ENCODE results near the gene IL5RA.

IL5RA gene

GRCh38 chr3:3110299-3110630 is at the start of gene IL5RA:
Gene IL5RA (minus strand): TSS chr3:3110374. CDS start chr3:3104984, 5,390 bp downstream.
- no peak for DNase-seq (ENCODE audit: low read depth)

DNA sequence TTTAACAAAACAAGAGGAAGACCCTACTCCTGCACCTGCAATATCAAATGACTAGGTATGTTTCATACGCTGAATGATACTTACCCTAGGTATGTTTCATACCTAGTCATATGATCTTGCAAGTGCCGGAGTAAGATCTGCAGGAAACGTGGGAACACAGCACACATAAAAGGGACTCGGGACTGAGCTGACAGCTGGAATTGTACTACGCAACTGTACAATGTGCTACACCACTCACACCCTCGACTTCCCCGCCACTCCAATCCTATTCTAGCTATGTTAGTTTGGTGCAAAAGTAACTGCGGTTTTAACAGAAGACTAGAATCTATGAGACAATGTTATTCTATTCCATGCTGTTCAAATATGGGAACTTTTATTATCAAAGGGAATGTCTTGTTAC is 47.3 kb upstream of the IL5RA start:
- no peak for DNase-seq (ENCODE audit: low read depth)

GRCh38 chr3:3154879-3155610 is 44.9 kb upstream of the IL5RA start:
- DNase-seq (ENCODE audit: low read depth): no peak

DNA sequence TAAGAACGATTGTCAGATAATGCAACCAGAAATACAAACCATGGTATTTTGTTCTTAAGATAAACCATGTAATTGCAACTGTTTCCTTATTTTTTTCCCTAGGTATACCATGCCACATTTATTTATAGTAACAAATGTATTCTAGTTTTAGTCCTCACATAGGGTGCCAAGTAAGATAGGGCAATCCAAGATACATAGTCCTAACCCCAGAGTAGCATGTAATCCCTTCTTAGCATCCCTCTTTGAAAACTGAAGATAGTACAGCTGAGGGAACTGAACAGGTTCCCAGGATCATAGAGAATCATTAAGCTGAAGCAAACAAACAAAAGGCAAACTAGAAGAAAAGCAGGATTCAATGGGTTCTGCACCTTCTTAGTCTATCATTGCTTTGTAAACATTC is 41.3 kb upstream of the IL5RA start:
- no peak for DNase-seq (ENCODE audit: low read depth)

DNA sequence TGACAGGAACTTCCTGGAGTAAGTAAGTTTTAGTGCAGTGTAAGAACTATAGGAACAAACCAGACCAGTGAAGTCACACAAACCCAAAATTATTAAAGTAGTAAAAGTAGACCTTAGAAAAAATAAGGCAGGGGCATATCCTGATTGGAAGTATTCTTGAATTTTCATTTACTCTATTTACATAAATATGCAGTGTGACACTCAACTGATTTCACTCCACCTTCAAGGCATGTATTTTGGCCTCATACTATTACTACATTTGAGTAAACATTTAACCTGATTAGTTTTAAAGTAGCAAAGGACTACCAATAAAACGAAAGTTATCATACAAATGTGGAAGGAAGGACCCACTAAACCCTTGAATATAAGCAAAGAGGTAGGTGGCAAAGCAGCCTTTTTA is 39.4 kb upstream of the IL5RA start:
- DNase-seq (ENCODE audit: low read depth): no peak

- no peak for DNase-seq (ENCODE audit: low read depth)
Observed at GRCh38 chr3:3145831-3146230, 35.7 kb upstream of the IL5RA start.

- DNase-seq (ENCODE audit: low read depth): no peak
Observed at GRCh38 chr3:3141939-3142338, 31.8 kb upstream of the IL5RA start.

DNA sequence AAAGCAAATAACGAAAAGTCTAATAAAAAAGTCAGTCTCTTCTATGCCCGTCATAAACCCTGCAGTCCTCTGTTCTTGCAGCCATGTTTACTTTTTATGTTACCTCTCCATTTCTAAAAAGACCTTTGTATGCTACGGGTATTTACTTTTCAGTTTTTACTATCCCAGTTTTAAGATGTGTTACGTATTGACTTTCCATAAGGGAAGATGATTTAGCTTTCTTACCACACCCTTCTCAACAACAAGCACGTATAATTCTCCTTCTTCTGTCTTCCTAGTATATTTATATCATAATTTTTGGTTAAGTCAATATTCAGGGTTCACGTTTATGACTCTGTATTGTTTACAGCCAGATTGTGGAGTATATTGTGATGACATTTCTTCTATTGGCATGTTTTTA is 27.4 kb upstream of the IL5RA start:
- DNase-seq (ENCODE audit: low read depth): no peak

DNA sequence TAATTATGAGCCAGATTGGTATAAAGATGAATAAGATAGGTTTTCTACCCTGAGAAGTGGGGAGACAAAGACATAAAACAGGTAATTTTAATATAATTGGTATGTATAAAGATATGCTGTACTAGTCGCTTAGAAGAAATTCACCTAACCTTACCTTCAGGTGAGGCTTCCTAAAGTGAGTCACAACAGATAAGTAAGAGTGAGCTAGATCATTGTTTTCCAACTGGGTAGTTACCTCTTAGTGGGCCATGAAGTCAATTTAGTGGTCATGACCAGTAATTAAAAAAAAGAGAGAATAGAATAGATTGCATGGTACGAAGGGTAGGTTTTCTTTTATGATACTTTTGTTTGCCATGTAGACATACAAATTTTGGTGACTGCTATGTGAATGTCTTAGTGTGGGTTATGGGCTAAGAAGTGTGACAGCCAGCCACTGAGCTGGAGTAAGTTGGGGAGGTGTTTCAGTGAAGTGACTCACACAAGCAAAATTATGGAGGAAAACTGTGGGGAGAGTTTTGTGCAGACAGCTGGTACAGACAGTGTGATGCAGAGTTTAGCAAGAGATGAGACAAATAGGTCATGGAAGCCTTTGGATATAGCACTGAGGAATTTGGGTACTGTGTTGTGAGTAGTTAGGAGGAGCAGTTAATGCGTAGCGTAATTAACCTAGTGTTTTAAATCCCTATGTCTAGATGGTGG is 24.7 kb upstream of the IL5RA start:
- DNase-seq (ENCODE audit: low read depth): peak; percentile 60

- no peak for DNase-seq (ENCODE audit: low read depth)
Observed at GRCh38 chr3:3133500-3133899, 23.3 kb upstream of the IL5RA start.

DNA sequence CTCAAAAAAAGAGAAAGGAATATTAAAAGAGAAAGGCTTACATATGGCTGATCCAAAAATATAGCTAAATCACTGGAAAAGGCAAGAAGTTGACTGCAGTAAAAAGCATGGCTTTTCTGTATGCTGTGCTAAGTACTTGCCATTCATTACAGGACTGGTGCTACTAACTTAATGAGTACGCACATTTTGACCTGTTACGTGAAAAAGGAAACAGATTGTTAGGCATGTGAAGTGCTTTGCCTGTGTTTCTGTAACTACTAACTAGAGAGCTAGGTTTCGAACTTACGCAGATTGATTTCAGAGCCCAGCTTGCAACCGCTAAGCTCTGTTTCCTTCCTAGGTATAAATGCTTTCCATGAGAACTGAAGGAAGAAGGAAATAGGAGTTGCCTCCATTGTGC is 19.4 kb upstream of the IL5RA start:
- no peak for DNase-seq (ENCODE audit: low read depth)

GRCh38 chr3:3127432-3128010 is 17.3 kb upstream of the IL5RA start:
- DNase-seq (ENCODE audit: low read depth): no peak

GRCh38 chr3:3126477-3127431 is 16.6 kb upstream of the IL5RA start, which contains the start of gene TRNT1:
Gene TRNT1 (plus strand): TSS chr3:3126940. CDS start chr3:3129041, 2,101 bp downstream.
- DNase-seq (ENCODE audit: low read depth): peak; percentile 89

GRCh38 chr3:3125977-3126376 is 15.8 kb upstream of the IL5RA start:
- no peak for DNase-seq (ENCODE audit: low read depth)

- DNase-seq (ENCODE audit: low read depth): no peak
Observed at GRCh38 chr3:3119393-3119851, 9.2 kb upstream of the IL5RA start.

- no peak for DNase-seq (ENCODE audit: low read depth)
Observed at GRCh38 chr3:3117651-3118050, 7.5 kb upstream of the IL5RA start.

DNA sequence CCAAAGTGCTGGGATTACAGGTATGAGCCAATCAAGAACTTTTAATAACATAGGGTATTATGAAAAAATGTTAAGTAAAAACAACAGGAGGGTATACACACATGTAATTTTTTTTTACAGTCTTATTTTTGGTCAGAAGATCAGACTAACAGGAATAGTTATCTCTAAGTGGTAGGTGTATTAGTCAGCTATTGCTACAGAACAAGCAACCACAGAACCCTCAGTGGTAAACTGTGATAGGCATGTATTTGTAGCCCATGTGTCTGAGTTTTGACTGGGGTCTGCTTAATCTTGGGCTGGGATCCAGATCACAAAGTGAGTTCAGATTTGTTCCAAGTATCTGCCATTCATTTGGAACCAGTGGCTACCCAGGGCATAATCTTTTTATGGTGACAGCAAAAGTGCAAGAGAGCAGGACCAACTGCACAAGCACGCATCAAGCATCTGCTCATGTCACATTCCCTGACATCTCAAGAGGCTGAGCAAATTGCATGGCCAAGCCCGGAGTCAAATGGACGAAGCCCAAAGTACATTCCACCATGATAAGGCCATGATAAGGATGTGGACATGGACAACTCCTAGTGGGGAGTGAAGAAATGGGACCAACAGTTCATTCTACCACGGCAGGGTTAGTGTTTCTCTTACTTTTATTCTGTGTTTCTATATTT is 3.0 kb upstream of the IL5RA start:
- no peak for DNase-seq (ENCODE audit: low read depth)

GRCh38 chr3:3110749-3111361 is 681 bp upstream of the IL5RA start:
- no peak for DNase-seq (ENCODE audit: low read depth)

- DNase-seq (ENCODE audit: low read depth): no peak
Observed at GRCh38 chr3:3109407-3110298, 521 bp downstream of the IL5RA start.

DNA sequence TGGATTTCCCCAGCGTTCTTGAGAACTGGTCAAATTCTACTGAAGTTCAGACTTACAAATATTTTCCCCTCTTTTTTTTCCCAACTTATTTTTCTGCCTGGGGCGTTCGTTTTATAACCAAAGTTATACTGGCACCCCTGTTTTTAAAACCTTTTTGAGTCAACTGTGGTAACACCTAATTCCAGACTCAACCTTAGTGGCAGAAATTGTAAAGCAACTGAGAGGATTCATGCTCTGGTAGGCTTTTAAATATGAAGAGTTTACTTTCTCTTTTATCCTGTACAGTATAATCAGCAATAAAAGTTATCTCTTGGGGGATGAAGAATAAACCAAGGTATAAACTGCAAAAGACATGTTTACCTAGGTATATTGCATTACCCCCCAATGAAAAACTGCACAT is 2.3 kb downstream of the IL5RA start:
- DNase-seq (ENCODE audit: low read depth): no peak
